GM06990 (cell line): ENCODE measurements around the gene TNIK.
"Not testable (repeated sequence)": the region's sequence is repeated elsewhere in the genome, so short reads cannot be mapped to it uniquely, and the experiment has no call there.

Source experiments
- DNase-seq: peaks from one replicate; pipeline ENCODE4 v3.0.0-alpha.2; 2011; ENCODE audit not compliant: insufficient read length; ENCODE audit errors: extremely low read depth
- H3K27me3 ChIP-seq: replicated peaks from 2 replicates; pipeline ENCODE4 v1.6.0; 2011; ENCODE audit warnings: low read length; ENCODE audit not compliant: control insufficient read depth, insufficient read depth
- H3K36me3 ChIP-seq: 2 replicates; pipeline ENCODE4 v1.5.1; 2011; ENCODE audit warnings: low read length; ENCODE audit not compliant: control insufficient read depth, insufficient read depth
- H3K4me3 ChIP-seq: replicated peaks from 2 replicates; pipeline ENCODE4 v1.5.1; 2011; ENCODE audit warnings: low read depth, mild to moderate bottlenecking, control low read depth, low read length
- TF ChIP-seq, protein P1 (sequence below): IDR thresholded peaks from 2 replicates; pipeline ENCODE4 v1.5.1; 2011; ENCODE audit warnings: low read length, control low read depth, mild to moderate bottlenecking, inconsistent platforms; ENCODE audit not compliant: insufficient read depth, poor library complexity, severe bottlenecking

TNIK gene

DNA sequence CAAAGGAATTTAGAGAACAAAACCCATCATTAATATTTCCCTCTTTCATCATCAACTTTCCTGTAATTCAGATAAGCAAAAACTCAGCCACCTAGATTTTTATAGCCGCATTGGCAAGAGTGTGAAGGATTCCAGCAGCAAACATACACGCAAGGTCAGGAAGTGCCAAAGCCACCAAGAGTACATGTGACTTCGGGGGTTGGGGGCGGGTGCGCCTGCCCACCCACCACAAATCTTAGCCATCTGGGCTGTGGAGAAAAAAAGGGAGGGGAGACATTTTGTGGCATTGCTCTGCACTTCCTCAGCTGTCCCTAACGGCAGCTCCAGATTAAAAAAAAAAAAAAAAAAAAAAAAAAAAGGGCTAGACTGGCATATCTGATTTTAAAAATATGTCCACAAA lies 148.4 kb downstream of the TNIK start:
- TF ChIP-seq, protein P1, sequence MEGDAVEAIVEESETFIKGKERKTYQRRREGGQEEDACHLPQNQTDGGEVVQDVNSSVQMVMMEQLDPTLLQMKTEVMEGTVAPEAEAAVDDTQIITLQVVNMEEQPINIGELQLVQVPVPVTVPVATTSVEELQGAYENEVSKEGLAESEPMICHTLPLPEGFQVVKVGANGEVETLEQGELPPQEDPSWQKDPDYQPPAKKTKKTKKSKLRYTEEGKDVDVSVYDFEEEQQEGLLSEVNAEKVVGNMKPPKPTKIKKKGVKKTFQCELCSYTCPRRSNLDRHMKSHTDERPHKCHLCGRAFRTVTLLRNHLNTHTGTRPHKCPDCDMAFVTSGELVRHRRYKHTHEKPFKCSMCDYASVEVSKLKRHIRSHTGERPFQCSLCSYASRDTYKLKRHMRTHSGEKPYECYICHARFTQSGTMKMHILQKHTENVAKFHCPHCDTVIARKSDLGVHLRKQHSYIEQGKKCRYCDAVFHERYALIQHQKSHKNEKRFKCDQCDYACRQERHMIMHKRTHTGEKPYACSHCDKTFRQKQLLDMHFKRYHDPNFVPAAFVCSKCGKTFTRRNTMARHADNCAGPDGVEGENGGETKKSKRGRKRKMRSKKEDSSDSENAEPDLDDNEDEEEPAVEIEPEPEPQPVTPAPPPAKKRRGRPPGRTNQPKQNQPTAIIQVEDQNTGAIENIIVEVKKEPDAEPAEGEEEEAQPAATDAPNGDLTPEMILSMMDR, result no peak
- H3K4me3 ChIP-seq, result no peak overlapping the region
- H3K27me3 ChIP-seq, result no peaks in the 10 kb centered on the region
- no peak for DNase-seq
- H3K36me3 ChIP-seq, result no peaks in the 10 kb centered on the region

DNA sequence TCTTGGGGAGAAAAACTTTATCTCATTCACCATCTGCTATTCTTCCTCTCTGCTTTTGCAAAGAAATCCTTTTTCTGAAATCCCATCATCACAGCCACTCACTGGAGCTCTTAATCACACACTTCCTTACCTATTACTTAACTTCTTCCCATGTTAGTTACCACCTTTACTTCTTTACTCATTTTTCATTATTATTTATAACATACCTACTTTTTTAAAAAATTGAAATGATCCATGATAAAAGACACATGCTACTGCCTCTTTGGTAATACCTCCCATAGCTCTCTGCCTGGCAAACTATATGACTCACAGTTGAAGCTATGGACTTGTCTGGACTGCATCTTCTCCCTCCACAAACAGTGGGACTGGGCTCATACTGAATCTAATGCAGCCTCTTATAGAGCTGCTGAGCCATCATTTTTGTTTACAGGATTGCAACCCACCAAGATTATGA lies 150.3 kb downstream of the TNIK start:
- no peak overlapping the region for H3K4me3 ChIP-seq
- no peaks in the 10 kb centered on the region for H3K27me3 ChIP-seq
- DNase-seq, result no peak
- TF ChIP-seq, protein P1, result no peak
- no peaks in the 10 kb centered on the region for H3K36me3 ChIP-seq

DNA sequence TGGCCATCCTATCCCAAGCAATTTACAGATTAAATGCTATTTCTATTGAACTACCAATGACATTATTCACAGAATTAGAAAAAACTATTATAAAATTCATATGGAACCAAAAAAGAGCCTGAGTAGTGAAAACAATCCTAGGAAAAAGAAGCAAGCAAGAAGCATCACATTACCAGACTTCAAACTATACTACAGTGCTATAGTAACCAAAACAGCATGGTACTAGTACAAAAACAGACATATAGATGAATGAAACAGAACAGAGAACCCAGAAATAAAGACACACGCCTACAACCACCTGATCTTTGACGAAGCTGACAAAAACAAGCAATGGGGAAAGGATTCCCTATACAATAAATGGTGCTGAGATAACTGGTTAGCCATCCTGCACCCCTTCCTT lies 152.2 kb downstream of the TNIK start:
- DNase-seq, result no peak
- TF ChIP-seq, protein P1, result no peak

DNA sequence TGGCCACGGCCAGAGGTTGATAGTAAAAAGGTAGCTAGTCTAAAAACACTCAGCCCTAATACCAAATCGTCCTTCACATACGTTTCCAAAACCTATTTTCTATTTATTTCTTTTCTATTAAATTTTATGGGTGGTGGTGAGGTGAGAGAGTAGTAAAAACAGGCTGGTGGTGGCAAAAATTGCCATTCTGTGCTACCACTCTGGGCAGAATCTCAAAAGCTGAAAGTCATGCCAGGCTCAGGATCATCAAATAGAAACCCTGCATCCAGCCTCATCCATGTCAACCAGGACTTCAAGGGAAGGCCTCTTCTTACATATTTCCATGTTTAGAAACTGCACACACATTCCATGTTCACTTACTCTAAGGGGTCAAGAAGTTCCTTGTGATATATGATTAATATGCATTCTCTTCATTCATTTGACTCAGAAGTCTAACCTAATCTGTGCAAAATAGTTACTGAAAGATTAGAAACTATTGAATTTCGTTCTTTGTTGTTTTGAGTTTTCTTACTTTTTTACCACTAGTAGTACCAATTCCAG lies 153.1 kb downstream of the TNIK start:
- H3K36me3 ChIP-seq, result no peaks in the 10 kb centered on the region
- no peak overlapping the region for H3K4me3 ChIP-seq
- no peak for DNase-seq
- TF ChIP-seq, protein P1, result no peak
- no peaks in the 10 kb centered on the region for H3K27me3 ChIP-seq

More for the DNA sequence above, 152.2 kb downstream of the TNIK start:
- no peak overlapping the region for H3K4me3 ChIP-seq
- H3K36me3 ChIP-seq, result no peaks in the 10 kb centered on the region
- H3K27me3 ChIP-seq, result no peaks in the 10 kb centered on the region

DNA sequence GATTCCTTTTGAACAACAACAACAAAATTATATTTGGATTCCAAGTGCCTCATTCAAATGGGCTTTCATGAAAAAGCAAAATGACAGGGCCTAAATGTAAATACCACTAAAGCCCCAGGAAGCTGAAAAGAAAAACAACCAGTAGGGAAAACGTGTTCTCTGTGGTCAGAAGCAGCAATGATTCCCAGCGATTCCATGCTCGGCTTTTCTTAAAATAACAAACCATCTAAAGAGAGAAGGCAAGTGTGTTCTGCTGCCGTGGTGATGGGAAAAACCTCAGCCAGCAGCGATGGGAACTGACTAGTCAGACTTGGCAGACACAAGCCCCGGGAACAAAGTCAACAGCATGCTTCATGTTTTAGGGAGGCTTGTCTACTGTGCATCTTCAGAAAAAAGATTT lies 153.6 kb downstream of the TNIK start:
- no peaks in the 10 kb centered on the region for H3K36me3 ChIP-seq
- no peak for DNase-seq
- no peaks in the 10 kb centered on the region for H3K27me3 ChIP-seq
- TF ChIP-seq, protein P1, result no peak
- no peak overlapping the region for H3K4me3 ChIP-seq

DNA sequence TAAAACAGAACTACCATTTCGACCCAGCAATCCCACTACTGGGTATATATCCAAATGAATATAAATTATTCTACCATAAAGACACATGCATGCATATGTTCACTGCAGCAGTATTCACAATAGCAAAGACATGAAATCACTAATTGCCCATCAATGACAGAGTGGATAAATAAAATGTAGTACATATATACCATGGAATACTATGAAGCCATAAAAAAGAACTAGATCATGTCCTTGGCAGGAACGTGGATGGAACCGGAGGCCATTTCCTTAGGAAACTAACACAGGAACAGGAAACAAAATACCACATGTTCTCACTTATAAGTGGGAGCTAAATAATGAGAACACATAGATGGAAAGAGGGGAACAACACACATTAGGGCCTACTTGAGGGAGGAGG lies 154.4 kb downstream of the TNIK start:
- H3K27me3 ChIP-seq, H3K4me3 ChIP-seq, H3K36me3 ChIP-seq, DNase-seq: not testable (repeated sequence)

DNA sequence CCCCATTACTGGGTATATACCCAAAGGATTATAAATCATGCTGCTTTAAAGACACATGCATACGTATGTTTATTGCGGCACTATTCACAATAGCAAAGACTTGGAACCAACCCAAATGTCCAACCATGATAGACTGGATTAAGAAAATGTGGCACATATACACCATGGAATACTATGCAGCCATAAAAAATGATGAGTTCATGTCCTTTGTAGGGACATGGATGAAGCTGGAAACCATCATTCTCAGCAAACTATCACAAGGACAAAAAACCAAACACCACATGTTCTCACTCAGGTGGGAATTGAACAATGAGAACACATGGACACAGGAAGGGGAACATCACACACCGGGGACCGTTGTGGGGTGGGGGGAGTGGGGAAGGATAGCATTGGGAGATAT lies 155.7 kb downstream of the TNIK start:
- not testable (repeated sequence) for H3K4me3 ChIP-seq, H3K36me3 ChIP-seq, DNase-seq, H3K27me3 ChIP-seq

DNA sequence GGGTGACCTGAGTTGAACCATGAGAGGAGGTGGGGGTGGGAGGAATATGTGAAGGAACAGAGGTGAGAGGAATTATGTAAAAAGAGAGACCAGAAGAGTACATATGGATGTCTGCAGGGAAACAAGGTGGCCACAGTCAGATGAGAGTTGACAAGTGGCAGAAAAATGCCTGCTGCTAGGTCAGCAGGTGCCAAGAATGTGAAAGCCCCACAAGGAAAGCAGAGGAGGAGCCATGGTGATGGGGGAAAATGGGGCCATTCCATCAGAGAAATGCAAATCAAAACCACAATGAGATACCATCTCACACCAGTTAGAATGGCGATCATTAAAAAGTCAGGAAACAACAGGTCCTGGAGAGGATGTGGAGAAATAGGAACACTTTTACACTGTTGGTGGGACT lies 156.2 kb downstream of the TNIK start:
- H3K27me3 ChIP-seq, H3K36me3 ChIP-seq, H3K4me3 ChIP-seq, DNase-seq: not testable (repeated sequence)
